SU-DHL-6 (cell line): ENCODE results near the gene OSBPL10.

Experiments
- EZH2phosphoT487 ChIP-seq: fragments of 200-600 bp; sonication (generic), shearing (Covaris generic); conservative IDR thresholded peaks from 2 replicates; pipeline ENCODE4 v1.6.1; 2018; ENCODE audit warnings: mild to moderate bottlenecking, antibody characterized with exemption, low read length, moderate library complexity, mixed read lengths
- TF ChIP-seq, protein P1 (sequence below): fragments of 200-600 bp; sonication (generic); IDR thresholded peaks from one replicate; pipeline ENCODE4 v1.5.1; 2017; ENCODE audit warnings: antibody characterized with exemption, mild to moderate bottlenecking, low read length, moderate library complexity; ENCODE audit not compliant: insufficient read depth, poor library complexity, severe bottlenecking

- TF ChIP-seq, protein P1, sequence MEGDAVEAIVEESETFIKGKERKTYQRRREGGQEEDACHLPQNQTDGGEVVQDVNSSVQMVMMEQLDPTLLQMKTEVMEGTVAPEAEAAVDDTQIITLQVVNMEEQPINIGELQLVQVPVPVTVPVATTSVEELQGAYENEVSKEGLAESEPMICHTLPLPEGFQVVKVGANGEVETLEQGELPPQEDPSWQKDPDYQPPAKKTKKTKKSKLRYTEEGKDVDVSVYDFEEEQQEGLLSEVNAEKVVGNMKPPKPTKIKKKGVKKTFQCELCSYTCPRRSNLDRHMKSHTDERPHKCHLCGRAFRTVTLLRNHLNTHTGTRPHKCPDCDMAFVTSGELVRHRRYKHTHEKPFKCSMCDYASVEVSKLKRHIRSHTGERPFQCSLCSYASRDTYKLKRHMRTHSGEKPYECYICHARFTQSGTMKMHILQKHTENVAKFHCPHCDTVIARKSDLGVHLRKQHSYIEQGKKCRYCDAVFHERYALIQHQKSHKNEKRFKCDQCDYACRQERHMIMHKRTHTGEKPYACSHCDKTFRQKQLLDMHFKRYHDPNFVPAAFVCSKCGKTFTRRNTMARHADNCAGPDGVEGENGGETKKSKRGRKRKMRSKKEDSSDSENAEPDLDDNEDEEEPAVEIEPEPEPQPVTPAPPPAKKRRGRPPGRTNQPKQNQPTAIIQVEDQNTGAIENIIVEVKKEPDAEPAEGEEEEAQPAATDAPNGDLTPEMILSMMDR: no peak
- no peak for TF ChIP-seq EZH2phosphoT487
Measured at GRCh38 chr3:31692751-31693150, 288.3 kb downstream of the OSBPL10 start.
